Smooth muscle cell (in vitro differentiated cells): ENCODE data around the gene DOCK2. TPM values are rescaled to one million over a fixed set of nuclear protein-coding genes. Genes with fewer than 3 reads are reported as not detected.
A peak's percentile ranks its signal among the peaks of the same experiment; 100 is the strongest.

Source experiments
- DNase-seq: peaks from one replicate; lab custom pipeline; 2025; ENCODE audit not compliant: unreplicated experiment; lab: John Stamatoyannopoulos, UW
- H2AFZ ChIP-seq: fragments of 200-600 bp; sonication (generic); 2 replicates; pipeline ENCODE4 v1.6.0; 2016; ENCODE audit warnings: antibody characterized with exemption, low read depth, mild to moderate bottlenecking
- H3F3A ChIP-seq: fragments of 200-600 bp; sonication (generic); 2 replicates; pipeline ENCODE4 v1.6.0; 2017; ENCODE audit warnings: antibody characterized with exemption, low read depth
- H3K27ac ChIP-seq: fragments of 200-600 bp; sonication (generic); 2 replicates; pipeline ENCODE4 v1.5.1; 2016; ENCODE audit warnings: low read depth, mild to moderate bottlenecking
- H3K27me3 ChIP-seq: fragments of 200-600 bp; sonication (generic); 2 replicates; pipeline ENCODE4 v1.6.1; 2016; ENCODE audit warnings: low read depth, mild to moderate bottlenecking
- H3K36me3 ChIP-seq: fragments of 200-600 bp; sonication (generic); 2 replicates; pipeline ENCODE4 v1.5.1; 2016; ENCODE audit warnings: low read depth
- H3K4me1 ChIP-seq: fragments of 200-600 bp; sonication (generic); 2 replicates; pipeline ENCODE4 v1.5.1; 2016; ENCODE audit warnings: low read depth
- H3K4me2 ChIP-seq: fragments of 200-600 bp; sonication (generic); 2 replicates; pipeline ENCODE4 v1.6.0; 2016; ENCODE audit warnings: mild to moderate bottlenecking
- H3K4me3 ChIP-seq: fragments of 200-600 bp; sonication (generic); 2 replicates; pipeline ENCODE4 v1.5.1; 2016; ENCODE audit warnings: mild to moderate bottlenecking
- H3K79me2 ChIP-seq: fragments of 200-600 bp; sonication (generic); 2 replicates; pipeline ENCODE4 v1.6.0; 2016; ENCODE audit warnings: low read depth, mild to moderate bottlenecking
- H3K9ac ChIP-seq: fragments of 200-600 bp; sonication (generic); 2 replicates; pipeline ENCODE4 v1.6.0; 2016; ENCODE audit warnings: low read depth
- H3K9me3 ChIP-seq: fragments of 200-600 bp; sonication (generic); replicated peaks from 2 replicates; pipeline ENCODE4 v1.5.1; 2016; ENCODE audit warnings: low read depth
- H4K20me1 ChIP-seq: fragments of 200-600 bp; sonication (generic); 2 replicates; pipeline ENCODE4 v1.6.0; 2016; ENCODE audit warnings: low read depth
- WGBS: methylation state at CpG from one replicate; pipeline ENCODE4 v1.1.7; 2016; ENCODE audit warnings: low lambda C conversion rate; 5-methylcytosine and 5-hydroxymethylcytosine counted together
- polyA plus RNA-seq: library from polyadenylated mRNA; unstranded; fragments of >200 nt; fragmentation: Nextera tagmentation; extraction: Ambion mirVana; gene quantifications from 2 replicates; pipeline ENCODE4 v1.2.1, GENCODE V29; 2016
- total RNA-seq: library from RNA; depleted of rRNA; stranded (reverse); fragments of >200 nt; gene quantifications from 2 replicates; pipeline ENCODE4 v1.2.3, GENCODE V29; 2014
- TF ChIP-seq, protein P1 (sequence below): fragments of 200-600 bp; sonication (generic); IDR thresholded peaks from 2 replicates; pipeline ENCODE4 v1.5.1; 2017; ENCODE audit warnings: borderline replicate concordance, mild to moderate bottlenecking, antibody characterized with exemption; ENCODE audit not compliant: insufficient read depth, poor library complexity, severe bottlenecking

The DOCK2 gene
- total and polyA plus RNA-seq, 2 experiments from 2014 or later = 0.73 to 3.0 TPM

DNA sequence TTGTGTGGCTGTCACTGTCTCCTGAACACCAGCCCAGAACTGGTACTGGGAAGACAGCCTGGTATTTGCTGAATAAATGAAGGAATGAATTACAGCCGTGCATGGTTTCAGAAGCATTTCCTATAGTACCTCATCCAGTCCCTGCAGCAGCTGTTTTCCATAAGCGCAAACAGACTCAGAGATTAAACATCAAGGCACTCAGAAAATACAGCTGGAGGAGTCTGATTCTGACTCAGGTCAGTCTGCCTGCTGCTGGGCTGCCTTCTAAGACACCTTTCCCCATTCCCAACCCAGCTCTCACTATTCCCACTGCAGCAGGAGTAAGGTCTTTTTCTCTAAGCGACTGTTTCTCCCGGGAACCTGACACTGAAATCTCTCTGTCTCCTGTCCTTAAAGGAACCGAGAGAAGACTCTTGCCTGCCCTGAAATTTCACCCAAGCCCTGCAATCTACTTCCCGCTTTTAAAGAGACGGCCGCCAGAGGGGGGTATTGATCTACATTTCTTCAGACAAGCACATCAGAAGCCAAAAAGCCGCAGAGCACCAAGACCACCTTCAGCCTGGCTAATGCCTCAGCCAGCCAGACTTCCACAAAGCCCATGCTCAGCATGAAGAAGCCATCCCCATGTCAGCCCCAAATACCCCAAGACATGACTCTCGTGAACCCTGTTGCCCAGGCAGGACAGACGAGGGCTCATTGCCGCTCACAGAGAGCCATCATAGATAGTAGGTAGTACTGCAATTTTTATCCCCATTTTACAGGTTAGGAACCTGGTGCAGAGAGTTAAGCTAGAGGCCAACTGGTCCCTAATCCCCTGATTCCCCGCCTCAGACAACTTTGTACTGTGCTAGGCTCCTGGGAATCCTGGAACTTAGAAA, 463.2 kb downstream of the DOCK2 start:
- Histone ChIP-seq H2AFZ (no peak overlapping the region), H3K9ac (no peak overlapping the region), H3F3A (no peaks in the 10 kb centered on the region), H4K20me1 (no peaks in the 10 kb centered on the region), H3K4me1 (no peaks in the 10 kb centered on the region), H3K27me3 (peaks cover 4% of the 10 kb centered on the region), H3K36me3 (no peaks in the 10 kb centered on the region), H3K4me2 (no peak overlapping the region), H3K79me2 (no peaks in the 10 kb centered on the region), H3K4me3 (no peak overlapping the region), H3K27ac (no peak overlapping the region), H3K9me3 (no peaks in the 10 kb centered on the region)
- DNase-seq = peak; percentile 41
- TF ChIP-seq, protein P1, sequence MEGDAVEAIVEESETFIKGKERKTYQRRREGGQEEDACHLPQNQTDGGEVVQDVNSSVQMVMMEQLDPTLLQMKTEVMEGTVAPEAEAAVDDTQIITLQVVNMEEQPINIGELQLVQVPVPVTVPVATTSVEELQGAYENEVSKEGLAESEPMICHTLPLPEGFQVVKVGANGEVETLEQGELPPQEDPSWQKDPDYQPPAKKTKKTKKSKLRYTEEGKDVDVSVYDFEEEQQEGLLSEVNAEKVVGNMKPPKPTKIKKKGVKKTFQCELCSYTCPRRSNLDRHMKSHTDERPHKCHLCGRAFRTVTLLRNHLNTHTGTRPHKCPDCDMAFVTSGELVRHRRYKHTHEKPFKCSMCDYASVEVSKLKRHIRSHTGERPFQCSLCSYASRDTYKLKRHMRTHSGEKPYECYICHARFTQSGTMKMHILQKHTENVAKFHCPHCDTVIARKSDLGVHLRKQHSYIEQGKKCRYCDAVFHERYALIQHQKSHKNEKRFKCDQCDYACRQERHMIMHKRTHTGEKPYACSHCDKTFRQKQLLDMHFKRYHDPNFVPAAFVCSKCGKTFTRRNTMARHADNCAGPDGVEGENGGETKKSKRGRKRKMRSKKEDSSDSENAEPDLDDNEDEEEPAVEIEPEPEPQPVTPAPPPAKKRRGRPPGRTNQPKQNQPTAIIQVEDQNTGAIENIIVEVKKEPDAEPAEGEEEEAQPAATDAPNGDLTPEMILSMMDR = peak; percentile 93
- WGBS = 27% methylated on average over 13 of the region's 13 CpGs

DNA sequence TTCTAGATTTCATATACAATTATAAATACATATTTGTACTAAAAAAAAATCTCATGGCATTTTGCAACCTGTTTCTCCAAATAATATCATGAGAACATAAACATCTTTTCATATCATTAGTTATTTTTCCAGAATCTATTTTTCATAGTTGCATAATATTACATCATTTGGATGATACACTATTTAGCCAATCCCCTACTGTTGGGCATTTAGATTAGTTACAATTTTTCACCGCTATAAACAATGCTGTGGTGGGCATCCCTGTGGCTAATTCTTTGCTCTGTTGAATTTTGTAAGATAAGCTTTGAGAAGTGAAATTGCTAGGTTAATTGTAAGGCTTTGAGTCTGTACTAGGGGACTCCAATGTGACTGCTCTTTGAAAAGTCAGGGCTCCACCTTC, 466.4 kb downstream of the DOCK2 start:
- H3K36me3 ChIP-seq = no peaks in the 10 kb centered on the region
- TF ChIP-seq, protein P1 = no peak
- DNase-seq = no peak
- H4K20me1 ChIP-seq = no peaks in the 10 kb centered on the region
- no peaks in the 10 kb centered on the region for H3K4me1 ChIP-seq
- no peaks in the 10 kb centered on the region for H3K79me2 ChIP-seq
- peaks cover 13% of the 10 kb centered on the region for H3K27me3 ChIP-seq
- 93% methylated on average over 1 of the region's 1 CpG for WGBS
- H3K27ac ChIP-seq = no peak overlapping the region
- no peaks in the 10 kb centered on the region for H3F3A ChIP-seq
- H3K9me3 ChIP-seq = no peaks in the 10 kb centered on the region
- no peak overlapping the region for H3K4me2 ChIP-seq
- H3K4me3 ChIP-seq = no peak overlapping the region
- no peak overlapping the region for H2AFZ ChIP-seq
- H3K9ac ChIP-seq = no peak overlapping the region

DNA sequence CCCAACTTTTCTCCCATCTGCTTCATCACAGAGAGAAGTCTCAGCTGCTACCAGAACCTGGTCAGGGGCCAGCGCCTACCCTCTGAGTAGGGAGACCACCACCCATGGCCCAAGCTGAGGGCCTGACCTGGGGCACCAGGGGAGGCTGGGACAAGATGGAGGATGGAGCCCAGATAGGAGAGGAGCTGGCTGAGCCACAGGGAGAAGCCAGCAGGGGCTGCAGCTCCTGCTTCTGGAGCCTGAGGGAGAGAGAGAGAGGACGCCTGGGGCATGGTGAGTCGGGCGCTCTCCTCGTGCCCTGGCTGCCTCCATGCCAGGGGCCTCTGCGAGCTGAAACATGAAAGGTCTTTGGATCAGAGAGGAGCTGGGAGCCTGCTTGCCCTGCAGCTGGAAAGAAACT, 467.2 kb downstream of the DOCK2 start:
- 88% methylated on average over 6 of the region's 6 CpGs for WGBS

More for the DNA sequence above, 467.2 kb downstream of the DOCK2 start:
- Histone ChIP-seq H3K4me1 (peaks cover under 1% of the 10 kb centered on the region), H3K27me3 (peaks cover 13% of the 10 kb centered on the region), H3K79me2 (no peaks in the 10 kb centered on the region), H2AFZ (no peak overlapping the region), H3K9ac (no peak overlapping the region), H3K36me3 (no peaks in the 10 kb centered on the region), H3F3A (no peaks in the 10 kb centered on the region), H4K20me1 (no peaks in the 10 kb centered on the region), H3K9me3 (no peaks in the 10 kb centered on the region), H3K4me2 (no peak overlapping the region), H3K4me3 (no peak overlapping the region), H3K27ac (no peak overlapping the region)
- TF ChIP-seq, protein P1 = no peak
- DNase-seq = no peak
